ENCODE data around the gene C3orf18.

The C3orf18 gene

GRCh38 chr3:50599115-50599715 lies 31.7 kb upstream of the C3orf18 start:
- TF ChIP-seq CTCF (conservative IDR thresholded peaks at IDR 0.05; ENCODE audit: low read depth) = no peak
- DNase-seq (ENCODE audit: low spot score) = no peak
- ChIA-PET POLR2A (ENCODE audit: low non-redundant PET) (no interaction called here), CTCF (no interaction called here)
- H3K27ac ChIP-seq = peak overlapping the region; percentile 99

- no peak for DNase-seq (ENCODE audit: low spot score)
- ChIA-PET POLR2A (ENCODE audit: low non-redundant PET) (no interaction called here), CTCF (interaction anchor here (0.6 kb wide), 1 partner anchor 142 kb away, joined by 3 read pairs; no protein-coding TSS in a partner anchor)
- TF ChIP-seq CTCF (conservative IDR thresholded peaks at IDR 0.05; ENCODE audit: low read depth) = no peak
- no peak overlapping the region for H3K27ac ChIP-seq
These were observed 26.8 kb upstream of the C3orf18 start for GRCh38 chr3:50594253-50594785.

GRCh38 chr3:50592568-50592967 lies 25.0 kb upstream of the C3orf18 start:
- no peak for TF ChIP-seq CTCF (conservative IDR thresholded peaks at IDR 0.05; ENCODE audit: low read depth)
- ChIA-PET POLR2A (ENCODE audit: low non-redundant PET) (interaction anchor here (1.2 kb wide), 1 partner anchor 9 kb away, joined by 4 read pairs; no protein-coding TSS in a partner anchor), CTCF (interaction anchor here (0.9 to 1.1 kb wide), 2 partner anchors 21 to 50 kb away, joined by 4 to 7 read pairs; no protein-coding TSS in a partner anchor)
- H3K27ac ChIP-seq = peak overlapping the region; percentile 80
- no peak for DNase-seq (ENCODE audit: low spot score)

- DNase-seq (ENCODE audit: low spot score) = no peak
- peak overlapping the region; percentile 80 for H3K27ac ChIP-seq
- TF ChIP-seq CTCF (conservative IDR thresholded peaks at IDR 0.05; ENCODE audit: low read depth) = no peak; the same call in 1 of the 2 replicates
- POLR2A ChIA-PET (ENCODE audit: low non-redundant PET) = no interaction called here
- CTCF ChIA-PET = no interaction called here
These were observed 23.7 kb upstream of the C3orf18 start for GRCh38 chr3:50591196-50591741.

GRCh38 chr3:50588759-50589433 lies 21.3 kb upstream of the C3orf18 start:
- no peak for DNase-seq (ENCODE audit: low spot score)
- TF ChIP-seq CTCF (conservative IDR thresholded peaks at IDR 0.05; ENCODE audit: low read depth) = no peak
- peak overlapping the region; percentile 47 for H3K27ac ChIP-seq
- POLR2A ChIA-PET (ENCODE audit: low non-redundant PET) = no interaction called here
- CTCF ChIA-PET = interaction anchor here (0.7 to 1.0 kb wide), 2 partner anchors 25 to 28 kb away, joined by 3 read pairs; no protein-coding TSS in a partner anchor

All from RWPE1 (cell line).